Measurements from ENCODE around the gene ZBTB7C.

Gene ZBTB7C

GRCh38 chr18:47992266-47992665 lies 416.9 kb downstream of the ZBTB7C start:
- H3K4me3 Mint-ChIP-seq, result no peak overlapping the region

GRCh38 chr18:47990981-47991380 lies 418.2 kb downstream of the ZBTB7C start:
- no peak overlapping the region for H3K4me3 Mint-ChIP-seq
- H3K27ac Mint-ChIP-seq, result no peak overlapping the region
- no peaks in the 10 kb centered on the region for H3K36me3 Mint-ChIP-seq
- H3K27me3 Mint-ChIP-seq, result no peaks in the 10 kb centered on the region
- no peaks in the 10 kb centered on the region for H3K4me1 Mint-ChIP-seq (ENCODE audit: low read depth)
- H3K9me3 Mint-ChIP-seq (ENCODE audit: low read depth), result no peaks in the 10 kb centered on the region

More at GRCh38 chr18:47992266-47992665, 416.9 kb downstream of the ZBTB7C start:
- Mint-ChIP-seq H3K27me3 (no peaks in the 10 kb centered on the region), H3K4me1 (ENCODE audit: low read depth) (no peaks in the 10 kb centered on the region), H3K27ac (no peak overlapping the region), H3K9me3 (ENCODE audit: low read depth) (no peaks in the 10 kb centered on the region), H3K36me3 (peaks cover 3% of the 10 kb centered on the region)

GRCh38 chr18:47987388-47987699 lies 421.8 kb downstream of the ZBTB7C start:
- H3K9me3 Mint-ChIP-seq (ENCODE audit: low read depth), result no peaks in the 10 kb centered on the region
- H3K27me3 Mint-ChIP-seq, result no peaks in the 10 kb centered on the region
- no peaks in the 10 kb centered on the region for H3K36me3 Mint-ChIP-seq
- H3K27ac Mint-ChIP-seq, result no peak overlapping the region
- no peak overlapping the region for H3K4me3 Mint-ChIP-seq
- H3K4me1 Mint-ChIP-seq (ENCODE audit: low read depth), result no peaks in the 10 kb centered on the region

GRCh38 chr18:47986620-47987387 lies 422.4 kb downstream of the ZBTB7C start:
- no peak overlapping the region for H3K27ac Mint-ChIP-seq
- no peaks in the 10 kb centered on the region for H3K9me3 Mint-ChIP-seq (ENCODE audit: low read depth)
- H3K27me3 Mint-ChIP-seq, result no peaks in the 10 kb centered on the region
- H3K36me3 Mint-ChIP-seq, result no peaks in the 10 kb centered on the region
- H3K4me1 Mint-ChIP-seq (ENCODE audit: low read depth), result no peaks in the 10 kb centered on the region
- no peak overlapping the region for H3K4me3 Mint-ChIP-seq

GRCh38 chr18:47985866-47986265 lies 423.3 kb downstream of the ZBTB7C start:
- no peaks in the 10 kb centered on the region for H3K4me1 Mint-ChIP-seq (ENCODE audit: low read depth)
- H3K27ac Mint-ChIP-seq, result no peak overlapping the region
- H3K27me3 Mint-ChIP-seq, result no peaks in the 10 kb centered on the region
- no peaks in the 10 kb centered on the region for H3K36me3 Mint-ChIP-seq
- H3K4me3 Mint-ChIP-seq, result no peak overlapping the region
- no peaks in the 10 kb centered on the region for H3K9me3 Mint-ChIP-seq (ENCODE audit: low read depth)

GRCh38 chr18:47984991-47985390 lies 424.2 kb downstream of the ZBTB7C start:
- H3K9me3 Mint-ChIP-seq (ENCODE audit: low read depth), result no peaks in the 10 kb centered on the region

GRCh38 chr18:47983946-47984345 lies 425.2 kb downstream of the ZBTB7C start:
- no peak overlapping the region for H3K27ac Mint-ChIP-seq
- no peak overlapping the region for H3K4me3 Mint-ChIP-seq
- no peaks in the 10 kb centered on the region for H3K4me1 Mint-ChIP-seq (ENCODE audit: low read depth)
- H3K36me3 Mint-ChIP-seq, result no peaks in the 10 kb centered on the region
- H3K27me3 Mint-ChIP-seq, result no peaks in the 10 kb centered on the region
- no peaks in the 10 kb centered on the region for H3K9me3 Mint-ChIP-seq (ENCODE audit: low read depth)

More at GRCh38 chr18:47984991-47985390, 424.2 kb downstream of the ZBTB7C start:
- H3K27me3 Mint-ChIP-seq, result no peaks in the 10 kb centered on the region
- no peak overlapping the region for H3K27ac Mint-ChIP-seq
- H3K36me3 Mint-ChIP-seq, result no peaks in the 10 kb centered on the region
- no peaks in the 10 kb centered on the region for H3K4me1 Mint-ChIP-seq (ENCODE audit: low read depth)
- no peak overlapping the region for H3K4me3 Mint-ChIP-seq

GRCh38 chr18:47983055-47983454 lies 426.1 kb downstream of the ZBTB7C start:
- H3K27me3 Mint-ChIP-seq, result no peaks in the 10 kb centered on the region
- H3K4me1 Mint-ChIP-seq (ENCODE audit: low read depth), result no peaks in the 10 kb centered on the region
- no peaks in the 10 kb centered on the region for H3K36me3 Mint-ChIP-seq
- no peak overlapping the region for H3K4me3 Mint-ChIP-seq
- no peaks in the 10 kb centered on the region for H3K9me3 Mint-ChIP-seq (ENCODE audit: low read depth)
- H3K27ac Mint-ChIP-seq, result no peak overlapping the region

GRCh38 chr18:47981830-47982229 lies 427.4 kb downstream of the ZBTB7C start:
- no peaks in the 10 kb centered on the region for H3K9me3 Mint-ChIP-seq (ENCODE audit: low read depth)
- no peak overlapping the region for H3K27ac Mint-ChIP-seq
- H3K36me3 Mint-ChIP-seq, result no peaks in the 10 kb centered on the region

GRCh38 chr18:47981320-47981719 lies 427.9 kb downstream of the ZBTB7C start:
- Mint-ChIP-seq H3K4me3 (no peak overlapping the region), H3K4me1 (ENCODE audit: low read depth) (no peaks in the 10 kb centered on the region), H3K27ac (no peak overlapping the region), H3K27me3 (no peaks in the 10 kb centered on the region), H3K9me3 (ENCODE audit: low read depth) (no peaks in the 10 kb centered on the region), H3K36me3 (no peaks in the 10 kb centered on the region)

More at GRCh38 chr18:47981830-47982229, 427.4 kb downstream of the ZBTB7C start:
- no peak overlapping the region for H3K4me3 Mint-ChIP-seq
- no peaks in the 10 kb centered on the region for H3K4me1 Mint-ChIP-seq (ENCODE audit: low read depth)
- no peaks in the 10 kb centered on the region for H3K27me3 Mint-ChIP-seq

GRCh38 chr18:47979611-47980200 lies 429.5 kb downstream of the ZBTB7C start:
- Mint-ChIP-seq H3K36me3 (no peaks in the 10 kb centered on the region), H3K27me3 (no peaks in the 10 kb centered on the region), H3K4me1 (ENCODE audit: low read depth) (no peaks in the 10 kb centered on the region), H3K4me3 (no peak overlapping the region), H3K27ac (no peak overlapping the region), H3K9me3 (ENCODE audit: low read depth) (no peaks in the 10 kb centered on the region)

- Mint-ChIP-seq H3K27ac (no peak overlapping the region), H3K9me3 (ENCODE audit: low read depth) (no peaks in the 10 kb centered on the region), H3K4me1 (ENCODE audit: low read depth) (no peaks in the 10 kb centered on the region), H3K4me3 (no peak overlapping the region), H3K27me3 (no peaks in the 10 kb centered on the region), H3K36me3 (no peaks in the 10 kb centered on the region)
Measured at GRCh38 chr18:47978603-47979002, 430.6 kb downstream of the ZBTB7C start.

- Mint-ChIP-seq H3K36me3 (no peaks in the 10 kb centered on the region), H3K9me3 (ENCODE audit: low read depth) (no peaks in the 10 kb centered on the region), H3K4me3 (no peak overlapping the region), H3K4me1 (ENCODE audit: low read depth) (no peaks in the 10 kb centered on the region), H3K27ac (no peak overlapping the region), H3K27me3 (peaks cover under 1% of the 10 kb centered on the region)
Measured at GRCh38 chr18:47978141-47978540, 431.0 kb downstream of the ZBTB7C start.

All from activated naive CD8-positive, alpha-beta T cell (primary cell).